ENCODE data around the gene GATAD2B. TPM values are rescaled to one million over a fixed set of nuclear protein-coding genes. Genes with fewer than 3 reads are reported as not detected.

The GATAD2B gene
- total RNA-seq (100 to 1,000 TPM in 3 of 5 donors, 10 to 100 TPM in 2; 94.6 to 107 (median 103) TPM), total RNA-seq (32.5 to 132 (median 58.2) reads per million in 29 experiments)
- total RNA-seq (2013), result 32.9 TPM

- no peaks in the 10 kb centered on the region for H3K9me3 ChIP-seq
- H3K27me3 Mint-ChIP-seq, result peaks cover 0 to 1% of the 10 kb centered on the region in 2 donors
- peak within 1 kb of the TSS; percentile 69 to 90 for H3K4me3 ChIP-seq (ENCODE audit: control insufficient read depth in 1 of 2, extremely low read depth in 1 of 2, low read length in 1 of 2)
- CTCF ChIA-PET, result interaction anchor here in 1 of 2 donors (0.7 to 2.9 kb wide), 6 partner anchors 16 to 119 kb away, joined by 3 to 25 read pairs (median 3); partner anchors contain the start of gene DENND4B
- WGBS (ENCODE audit: insufficient coverage), result 0% methylated on average over 40 of the region's 53 CpGs
- H3K36me3 ChIP-seq (ENCODE audit: control insufficient read depth in 2 of 2, extremely low read depth in 1 of 2, insufficient read depth in 1 of 2, low read length in 1 of 2), result peaks cover 0 to 4% of the 10 kb centered on the region in 2 donors
- no peaks in the 10 kb centered on the region for H3K9me3 Mint-ChIP-seq
- peak within 1 kb of the TSS; percentile 91 to 96 (median 94) for H3K4me3 Mint-ChIP-seq
- H3K4me1 Mint-ChIP-seq, result peaks cover 37 to 52% (median 51%) of the 10 kb centered on the region in 3 donors
- DNase-seq, result peak; percentile 92 to 100 (median 99)
- H3K4me1 ChIP-seq (ENCODE audit: control insufficient read depth in 1 of 2, extremely low read depth in 1 of 2, insufficient read depth in 2 of 2, low read length in 2 of 2), result peaks cover 27 to 39% of the 10 kb centered on the region in 2 experiments
- peak; percentile 92 to 96 (median 94) for ATAC-seq (replicated peaks in 1 of 4)
- H3K27ac ChIP-seq (ENCODE audit: low read length), result peak within 1 kb of the TSS; percentile 88
- POLR2A ChIA-PET, result interaction anchor here (0.5 to 1.3 kb wide), 14 partner anchors 20 to 1988 kb away, joined by 3 to 11 read pairs (median 4); partner anchors contain the start of genes RIT1 (in 1 of the 2), RPS27 (in 1 of the 2) and SLC27A3 (in 1 of the 2)
- no peaks in the 10 kb centered on the region for H3K27me3 ChIP-seq (replicated peaks in 1 of 2; ENCODE audit: control insufficient read depth in 2 of 2, extremely low read depth in 1 of 2, insufficient read depth in 2 of 2, low read length in 1 of 2)
- H3K36me3 Mint-ChIP-seq, result no peaks in the 10 kb centered on the region
- peak within 1 kb of the TSS; percentile 95 to 97 for H3K27ac Mint-ChIP-seq
These were observed at the start of gene GATAD2B for GRCh38 chr1:153922972-153923925. Gene GATAD2B, minus strand, starts transcription at chr1:153922972. Its CDS starts 94,625 bp downstream, at chr1:153828347.

GRCh38 chr1:153970346-153970745 is 47.6 kb upstream of the GATAD2B start:
- Histone ChIP-seq H3K27me3 (replicated peaks in 1 of 2; ENCODE audit: control insufficient read depth in 2 of 2, extremely low read depth in 1 of 2, insufficient read depth in 2 of 2, low read length in 1 of 2) (no peaks in the 10 kb centered on the region), H3K27ac (ENCODE audit: low read length) (no peak overlapping the region), H3K4me1 (ENCODE audit: control insufficient read depth in 1 of 2, extremely low read depth in 1 of 2, insufficient read depth in 2 of 2, low read length in 2 of 2) (peaks cover 8 to 26% of the 10 kb centered on the region in 2 experiments), H3K4me3 (ENCODE audit: control insufficient read depth in 1 of 2, extremely low read depth in 1 of 2, low read length in 1 of 2) (no peak overlapping the region), H3K9me3 (no peaks in the 10 kb centered on the region), H3K36me3 (ENCODE audit: control insufficient read depth in 2 of 2, extremely low read depth in 1 of 2, insufficient read depth in 1 of 2, low read length in 1 of 2) (peaks cover 8 to 30% of the 10 kb centered on the region in 2 donors)
- WGBS (ENCODE audit: insufficient coverage), result no CpG with 5 or more reads among the region's 2 CpGs
- ChIA-PET POLR2A (interaction anchor here (0.6 kb wide), 2 partner anchors 20 to 43 kb away, joined by 3 to 17 read pairs; no protein-coding TSS in a partner anchor), CTCF (interaction anchor here in 1 of 2 donors (0.6 to 1.3 kb wide), 2 partner anchors 21 to 373 kb away, joined by 3 to 4 read pairs; no protein-coding TSS in a partner anchor)
- H3K9me3 Mint-ChIP-seq, result no peaks in the 10 kb centered on the region
- H3K27me3 Mint-ChIP-seq, result no peaks in the 10 kb centered on the region
- peaks cover 8% of the 10 kb centered on the region for H3K36me3 Mint-ChIP-seq
- H3K27ac Mint-ChIP-seq, result peak overlapping the region; percentile 28 to 56
- peaks cover 35 to 55% (median 45%) of the 10 kb centered on the region in 3 donors for H3K4me1 Mint-ChIP-seq
- no peak for ATAC-seq (replicated peaks in 1 of 4)
- no peak for DNase-seq
- no peak overlapping the region for H3K4me3 Mint-ChIP-seq

GRCh38 chr1:153968972-153969371 is 46.2 kb upstream of the GATAD2B start:
- Mint-ChIP-seq H3K27ac (peak overlapping the region; percentile 78 to 86), H3K4me3 (peak overlapping the region in 1 of 3 donors; percentile 24), H3K36me3 (peaks cover 1% of the 10 kb centered on the region), H3K27me3 (no peaks in the 10 kb centered on the region), H3K4me1 (peaks cover 34 to 62% (median 45%) of the 10 kb centered on the region in 3 donors), H3K9me3 (no peaks in the 10 kb centered on the region)
- H3K9me3 ChIP-seq, result no peaks in the 10 kb centered on the region
- no peak overlapping the region for H3K27ac ChIP-seq (ENCODE audit: low read length)
- H3K4me1 ChIP-seq (ENCODE audit: control insufficient read depth in 1 of 2, extremely low read depth in 1 of 2, insufficient read depth in 2 of 2, low read length in 2 of 2), result peaks cover 12 to 39% of the 10 kb centered on the region in 2 experiments
- ChIA-PET POLR2A (no interaction called here), CTCF (interaction anchor here in 1 of 2 donors (0.6 to 3.8 kb wide), 3 partner anchors 8 to 63 kb away, joined by 5 to 23 read pairs (median 9); partner anchors contain the start of genes CRTC2 and JTB)
- DNase-seq (no peak), ATAC-seq (replicated peaks in 1 of 4) (no peak)
- 76% methylated on average over 2 of the region's 2 CpGs for WGBS (ENCODE audit: insufficient coverage)
- peaks cover 6 to 18% of the 10 kb centered on the region in 2 donors for H3K36me3 ChIP-seq (ENCODE audit: control insufficient read depth in 2 of 2, extremely low read depth in 1 of 2, insufficient read depth in 1 of 2, low read length in 1 of 2)
- no peak overlapping the region for H3K4me3 ChIP-seq (ENCODE audit: control insufficient read depth in 1 of 2, extremely low read depth in 1 of 2, low read length in 1 of 2)
- H3K27me3 ChIP-seq (replicated peaks in 1 of 2; ENCODE audit: control insufficient read depth in 2 of 2, extremely low read depth in 1 of 2, insufficient read depth in 2 of 2, low read length in 1 of 2), result no peaks in the 10 kb centered on the region

- H3K4me1 ChIP-seq (ENCODE audit: control insufficient read depth in 1 of 2, extremely low read depth in 1 of 2, insufficient read depth in 2 of 2, low read length in 2 of 2), result peaks cover 12 to 42% of the 10 kb centered on the region in 2 experiments
- Mint-ChIP-seq H3K4me1 (peaks cover 40 to 64% (median 51%) of the 10 kb centered on the region in 3 donors), H3K9me3 (no peaks in the 10 kb centered on the region), H3K27ac (peak overlapping the region; percentile 78 to 98), H3K4me3 (peak overlapping the region in 2 of 3 donors; percentile 24 to 92), H3K36me3 (no peaks in the 10 kb centered on the region), H3K27me3 (no peaks in the 10 kb centered on the region)
- ChIA-PET CTCF (interaction anchor here in 1 of 2 donors (1.5 to 3.8 kb wide), 4 partner anchors 9 to 23 kb away, joined by 9 to 23 read pairs (median 10); partner anchors contain the start of genes CRTC2, DENND4B, JTB and RAB13), POLR2A (interaction anchor here (0.5 to 2.2 kb wide), 6 partner anchors 8 to 193 kb away, joined by 4 to 8 read pairs (median 6); partner anchors contain the start of genes JTB (in 2 of the 2) and SLC27A3 (in 1 of the 2))
- peaks cover 0 to 13% of the 10 kb centered on the region in 2 donors for H3K36me3 ChIP-seq (ENCODE audit: control insufficient read depth in 2 of 2, extremely low read depth in 1 of 2, insufficient read depth in 1 of 2, low read length in 1 of 2)
- no peak for ATAC-seq (replicated peaks in 1 of 4)
- WGBS (ENCODE audit: insufficient coverage), result 72% methylated on average over 11 of the region's 13 CpGs
- no peaks in the 10 kb centered on the region for H3K9me3 ChIP-seq
- DNase-seq, result no peak
- H3K27me3 ChIP-seq (replicated peaks in 1 of 2; ENCODE audit: control insufficient read depth in 2 of 2, extremely low read depth in 1 of 2, insufficient read depth in 2 of 2, low read length in 1 of 2), result no peaks in the 10 kb centered on the region
- H3K4me3 ChIP-seq (ENCODE audit: control insufficient read depth in 1 of 2, extremely low read depth in 1 of 2, low read length in 1 of 2), result no peak overlapping the region
- peak overlapping the region; percentile 82 for H3K27ac ChIP-seq (ENCODE audit: low read length)
These were observed 45.6 kb upstream of the GATAD2B start for GRCh38 chr1:153968408-153968807.

GRCh38 chr1:153968000-153968363 is 45.2 kb upstream of the GATAD2B start:
- no peaks in the 10 kb centered on the region for H3K27me3 ChIP-seq (replicated peaks in 1 of 2; ENCODE audit: control insufficient read depth in 2 of 2, extremely low read depth in 1 of 2, insufficient read depth in 2 of 2, low read length in 1 of 2)
- peaks cover 0 to 9% of the 10 kb centered on the region in 2 donors for H3K36me3 ChIP-seq (ENCODE audit: control insufficient read depth in 2 of 2, extremely low read depth in 1 of 2, insufficient read depth in 1 of 2, low read length in 1 of 2)
- no peak for ATAC-seq (replicated peaks in 1 of 4)
- Mint-ChIP-seq H3K4me1 (peaks cover 42 to 65% (median 52%) of the 10 kb centered on the region in 3 donors), H3K9me3 (no peaks in the 10 kb centered on the region), H3K36me3 (no peaks in the 10 kb centered on the region), H3K27me3 (no peaks in the 10 kb centered on the region), H3K27ac (peak overlapping the region; percentile 97 to 98), H3K4me3 (peak overlapping the region; percentile 86 to 95 (median 92))
- H3K27ac ChIP-seq (ENCODE audit: low read length), result peak overlapping the region; percentile 82
- ChIA-PET CTCF (interaction anchor here in 1 of 2 donors (1.0 to 3.8 kb wide), 6 partner anchors 9 to 23 kb away, joined by 4 to 23 read pairs (median 9); partner anchors contain the start of genes CRTC2, DENND4B, JTB and RAB13), POLR2A (interaction anchor here (0.5 to 2.2 kb wide), 8 partner anchors 9 to 322 kb away, joined by 3 to 8 read pairs (median 5); partner anchors contain the start of genes JTB (in 2 of the 2) and SLC27A3 (in 1 of the 2))
- peak overlapping the region; percentile 78 to 91 for H3K4me3 ChIP-seq (ENCODE audit: control insufficient read depth in 1 of 2, extremely low read depth in 1 of 2, low read length in 1 of 2)
- DNase-seq, result no peak
- WGBS (ENCODE audit: insufficient coverage), result 26% methylated on average over 3 of the region's 8 CpGs
- H3K9me3 ChIP-seq, result no peaks in the 10 kb centered on the region
- H3K4me1 ChIP-seq (ENCODE audit: control insufficient read depth in 1 of 2, extremely low read depth in 1 of 2, insufficient read depth in 2 of 2, low read length in 2 of 2), result peaks cover 14 to 46% of the 10 kb centered on the region in 2 experiments

All from T-cell (primary cell).